NOMO-1 treated with dmso at 0.1 percent for 144 hours (cell line): Measurements from ENCODE around the gene NEMP1.
"Not testable (repeated sequence)": the region's sequence is repeated elsewhere in the genome, so short reads cannot be mapped to it uniquely, and the experiment has no call there.

ENCODE experiments used
- DNase-seq: peaks from one replicate; lab custom pipeline; 2025; ENCODE audit not compliant: unreplicated experiment; lab: John Stamatoyannopoulos, UW

Gene NEMP1, protein sequence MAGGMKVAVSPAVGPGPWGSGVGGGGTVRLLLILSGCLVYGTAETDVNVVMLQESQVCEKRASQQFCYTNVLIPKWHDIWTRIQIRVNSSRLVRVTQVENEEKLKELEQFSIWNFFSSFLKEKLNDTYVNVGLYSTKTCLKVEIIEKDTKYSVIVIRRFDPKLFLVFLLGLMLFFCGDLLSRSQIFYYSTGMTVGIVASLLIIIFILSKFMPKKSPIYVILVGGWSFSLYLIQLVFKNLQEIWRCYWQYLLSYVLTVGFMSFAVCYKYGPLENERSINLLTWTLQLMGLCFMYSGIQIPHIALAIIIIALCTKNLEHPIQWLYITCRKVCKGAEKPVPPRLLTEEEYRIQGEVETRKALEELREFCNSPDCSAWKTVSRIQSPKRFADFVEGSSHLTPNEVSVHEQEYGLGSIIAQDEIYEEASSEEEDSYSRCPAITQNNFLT

DNA sequence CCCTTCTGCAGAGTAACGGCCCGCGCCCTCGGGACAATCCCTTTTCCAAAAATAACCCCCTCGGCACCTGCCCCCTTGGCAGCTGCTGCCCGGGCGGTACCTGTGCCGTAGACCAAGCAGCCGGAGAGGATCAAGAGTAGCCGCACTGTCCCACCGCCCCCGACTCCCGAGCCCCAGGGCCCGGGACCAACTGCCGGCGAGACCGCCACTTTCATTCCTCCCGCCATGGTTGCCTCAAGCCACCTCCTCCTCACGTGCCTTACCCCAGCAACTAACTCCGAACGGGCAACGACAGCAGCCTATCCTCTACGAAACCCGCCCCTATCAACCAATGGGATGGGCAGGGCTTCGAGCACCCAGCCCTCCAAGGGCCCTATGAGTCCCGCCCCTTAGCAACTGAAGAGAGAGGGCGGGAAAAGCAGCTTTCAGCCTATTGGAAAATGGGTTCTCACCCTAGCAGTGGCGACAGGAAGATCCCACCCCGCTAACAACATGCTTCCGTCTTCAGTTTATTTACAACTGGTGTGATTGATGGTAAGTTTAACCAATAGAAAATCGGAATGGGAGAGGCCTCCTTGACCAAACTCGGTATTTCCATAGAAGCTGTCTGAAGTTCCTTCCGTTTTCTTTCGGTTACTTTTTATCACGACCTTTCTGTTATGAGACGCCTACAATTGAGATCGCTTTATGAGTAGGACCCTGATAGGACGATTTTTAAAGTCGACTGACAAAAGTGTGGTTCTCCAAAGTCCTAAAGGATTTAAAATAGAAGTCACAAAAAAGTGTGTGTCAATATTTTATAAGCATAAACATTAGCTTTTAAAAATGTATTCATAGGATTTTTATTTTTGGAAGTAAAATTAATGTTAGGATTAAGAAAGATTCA, at the start of gene NEMP1:
NEMP1 (minus strand) TSS at position 273 of the 886 bp plus-strand sequence; CDS start at position 227, 46 bp downstream.
- peak; percentile 100 for DNase-seq

DNA sequence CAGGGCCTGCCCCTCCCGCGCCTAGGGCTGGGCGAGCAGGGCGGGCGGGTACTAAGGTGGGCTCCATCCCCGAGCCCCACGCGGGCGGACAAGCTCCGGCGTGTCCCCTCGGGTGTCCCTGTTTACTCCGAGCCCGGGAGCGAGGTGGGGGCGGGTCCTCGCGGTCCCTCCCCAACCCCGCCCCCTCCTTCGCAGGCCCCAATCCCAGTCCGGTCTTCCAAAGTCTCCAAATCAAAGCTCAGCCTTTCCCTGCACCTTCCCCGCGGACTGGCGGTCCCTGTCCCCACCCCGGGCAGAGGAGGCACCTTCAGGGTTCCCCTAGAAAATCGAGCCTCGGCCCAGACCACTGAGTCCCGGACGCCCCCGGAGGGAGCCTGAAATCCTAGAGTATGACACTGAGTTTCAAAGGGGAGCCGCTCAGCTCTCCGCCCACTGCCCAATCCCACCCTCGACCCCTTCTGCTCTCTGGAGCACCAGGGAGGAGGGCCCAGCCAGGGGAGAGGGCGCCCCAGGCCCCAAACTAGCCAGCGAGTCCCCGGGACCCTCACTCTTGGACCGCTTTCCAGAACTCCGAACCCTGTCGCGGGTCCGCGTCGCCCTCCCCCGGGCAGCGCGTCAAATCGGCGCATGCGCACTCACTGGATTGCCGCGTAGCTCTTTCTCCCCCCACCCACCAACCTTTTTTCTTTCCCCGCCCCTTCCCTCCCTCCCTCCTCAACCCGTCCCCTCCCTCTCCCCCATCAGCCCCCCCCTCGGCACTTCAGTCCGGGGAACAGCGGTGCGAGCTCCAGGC, 49.3 kb upstream of the NEMP1 start, which contains the start of gene LRP1:
LRP1 (plus strand) TSS at position 758 of the 793 bp plus-strand sequence. CDS start 482 bp downstream, outside the sequence.
- no peak for DNase-seq

DNA sequence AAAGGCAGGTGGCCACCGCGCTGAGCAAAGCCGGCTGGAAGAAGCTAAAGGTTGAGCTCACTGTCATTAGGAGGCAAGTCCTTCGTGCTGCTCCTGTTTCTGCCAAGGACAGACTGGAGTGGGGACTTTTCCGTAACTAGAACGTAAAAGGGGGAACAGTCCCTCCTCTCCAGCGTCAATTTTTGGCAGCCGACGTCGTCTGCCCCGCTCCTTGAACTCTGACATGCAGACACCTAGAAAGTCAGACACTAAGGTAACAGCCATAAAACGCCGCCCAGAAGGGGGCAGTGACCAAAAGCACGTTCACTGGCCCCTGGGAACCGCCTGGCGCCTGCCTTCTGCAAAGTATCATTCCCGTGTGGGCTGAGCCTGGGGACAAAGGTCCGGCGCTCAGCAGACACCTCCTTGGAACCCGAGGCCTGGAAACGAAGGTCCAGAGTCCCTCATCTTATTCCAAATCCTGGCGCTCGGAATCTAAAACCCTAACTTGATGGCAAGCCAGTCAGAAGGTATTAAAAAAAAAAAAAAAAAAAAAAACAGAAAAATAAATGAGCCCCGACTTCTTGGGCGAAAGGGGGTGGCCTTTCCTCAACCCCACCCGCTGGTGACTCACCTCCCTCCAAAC, 48.6 kb upstream of the NEMP1 start:
- DNase-seq, result peak; percentile 42

DNA sequence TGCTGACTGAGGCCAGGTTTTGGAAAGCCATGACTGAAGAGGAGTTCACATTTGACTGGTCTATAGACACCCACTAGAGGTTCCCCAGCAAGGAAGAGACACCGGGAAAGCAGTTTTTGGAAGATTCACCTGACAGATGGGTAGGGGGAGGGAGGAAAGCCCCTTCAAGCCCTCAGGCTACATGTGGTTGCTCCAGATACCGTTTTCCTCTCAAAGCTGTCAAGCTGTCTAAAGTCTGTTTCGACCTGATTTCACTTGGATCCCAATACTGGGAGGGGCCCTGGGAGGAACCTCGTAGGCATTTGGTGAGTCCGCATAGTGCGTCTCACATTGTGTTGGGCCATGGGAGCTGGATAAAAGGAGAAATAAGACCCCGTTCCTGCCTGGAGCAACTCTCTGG, 48.0 kb upstream of the NEMP1 start:
- DNase-seq, result no peak

DNA sequence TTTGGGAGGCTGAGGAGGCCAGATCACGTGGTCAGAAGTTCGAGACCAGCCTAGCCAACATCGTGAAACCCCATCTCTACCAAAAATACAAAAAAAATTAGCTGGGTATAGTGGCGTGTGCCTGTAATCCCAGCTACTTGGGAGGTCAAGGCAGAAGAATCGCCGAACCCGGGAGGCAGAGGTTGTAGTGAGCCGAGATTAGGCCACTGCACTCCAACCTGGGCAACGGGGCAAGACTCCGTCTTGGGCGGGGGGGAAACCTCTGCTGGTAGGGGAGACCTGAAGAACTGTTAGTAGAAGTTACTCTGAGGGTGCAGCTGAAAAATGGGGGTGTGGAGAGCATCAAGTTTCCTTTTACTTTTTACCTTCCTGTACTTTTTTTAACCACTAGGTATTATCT, 47.5 kb upstream of the NEMP1 start:
- DNase-seq, result no peak

DNA sequence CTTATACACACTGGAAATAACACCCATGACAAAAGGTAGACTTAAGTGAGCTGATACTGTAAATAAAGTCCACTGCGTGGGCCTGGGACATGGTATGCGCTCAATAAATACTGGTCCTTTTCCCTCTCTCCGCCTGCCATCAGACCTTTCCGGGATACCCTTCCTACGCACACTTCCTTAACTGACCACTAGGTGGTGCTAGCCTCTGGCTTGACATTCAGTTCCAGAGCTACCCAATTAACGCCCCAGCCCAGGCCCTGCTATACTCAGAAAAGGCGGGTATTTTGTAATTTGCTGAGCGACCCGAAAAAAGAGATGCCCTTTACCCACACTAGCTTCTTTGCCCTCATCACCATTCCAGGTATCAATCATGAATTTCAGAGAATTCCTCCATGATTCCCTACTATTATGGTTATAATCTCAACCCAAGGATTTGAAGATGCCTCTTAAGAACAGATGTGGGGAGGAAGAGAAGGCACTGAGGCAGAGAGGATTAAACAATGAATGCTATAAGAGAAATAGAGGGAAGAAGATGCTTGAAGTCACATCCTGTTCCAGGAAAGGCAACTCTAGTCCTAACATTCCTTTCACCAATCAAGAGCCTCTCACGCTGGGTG, 45.8 kb upstream of the NEMP1 start:
- DNase-seq, result peak; percentile 64

DNA sequence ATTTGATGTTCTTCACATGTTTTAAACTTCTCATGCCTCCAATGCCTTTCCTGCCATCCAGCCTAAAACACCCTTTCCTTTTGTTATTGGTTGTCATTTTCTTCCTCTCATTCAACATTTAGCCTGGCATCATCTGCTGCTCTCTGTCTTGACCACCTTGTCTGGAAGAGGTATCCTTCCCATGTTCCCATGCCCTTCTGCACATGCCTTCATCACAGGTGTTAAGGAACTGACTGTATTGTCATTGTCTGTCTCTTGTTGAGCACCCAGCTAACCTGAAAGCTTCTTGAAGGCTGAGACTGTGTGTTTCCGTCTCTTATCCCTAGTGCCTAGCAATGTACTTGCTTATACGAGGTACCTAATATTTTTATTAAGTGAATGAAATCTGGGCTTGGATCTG, 45.2 kb upstream of the NEMP1 start:
- DNase-seq, result no peak

DNA sequence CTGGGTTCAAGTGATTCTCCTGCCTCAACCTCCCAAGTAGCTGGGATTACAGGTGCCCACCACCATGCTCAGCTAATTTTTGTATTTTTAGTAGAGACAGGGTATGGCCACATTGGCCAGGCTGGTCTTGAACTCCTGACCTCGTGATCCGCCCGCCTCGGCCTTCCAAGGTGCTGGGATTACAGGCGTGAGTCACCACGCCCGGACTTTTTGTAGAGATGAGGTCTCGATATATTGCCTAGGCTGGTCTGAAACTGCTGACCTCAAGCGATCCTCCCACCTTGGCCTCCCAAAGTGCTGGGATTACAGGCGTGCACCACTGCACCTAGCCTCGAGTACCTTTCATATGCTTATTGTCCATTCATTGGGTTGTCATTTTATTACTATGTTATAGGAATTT, 42.1 kb upstream of the NEMP1 start:
- DNase-seq, result not testable (repeated sequence)

DNA sequence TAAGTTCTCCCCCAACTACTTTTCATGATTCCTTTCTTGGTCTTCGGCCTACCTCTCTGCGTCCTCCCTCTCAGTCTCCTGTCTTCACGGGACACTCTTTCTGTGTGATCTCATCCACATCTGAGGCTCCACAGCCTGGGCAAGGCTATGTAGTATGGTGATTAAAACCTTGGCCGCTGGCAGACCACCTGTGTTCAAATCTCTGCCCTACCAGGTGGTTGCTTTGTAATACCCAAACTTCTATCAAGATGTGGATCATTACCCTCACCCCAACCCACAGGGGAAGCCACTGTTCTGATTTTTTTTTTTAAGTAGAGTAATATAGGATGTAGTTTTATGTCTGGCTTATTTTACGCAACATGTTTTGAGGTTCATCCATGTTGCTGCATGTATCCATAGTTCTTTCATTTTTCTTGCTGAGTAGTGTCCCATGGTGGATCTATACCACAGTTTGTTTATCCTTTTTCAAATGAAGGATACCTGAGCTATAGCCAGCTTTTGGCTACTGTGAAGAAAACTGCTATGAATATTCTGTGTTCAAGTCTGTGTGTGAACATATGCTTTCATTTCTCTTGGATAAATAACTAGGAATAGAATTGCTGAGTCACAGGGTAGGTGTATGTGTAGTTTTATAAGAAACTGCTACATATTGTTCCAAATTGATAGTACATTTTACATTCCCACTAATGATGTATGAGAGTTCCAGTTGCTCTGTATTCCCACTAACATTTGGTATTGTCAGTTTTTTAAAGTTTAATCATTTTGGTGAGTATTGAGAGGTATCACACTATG, 40.9 kb upstream of the NEMP1 start:
- DNase-seq, result no peak

DNA sequence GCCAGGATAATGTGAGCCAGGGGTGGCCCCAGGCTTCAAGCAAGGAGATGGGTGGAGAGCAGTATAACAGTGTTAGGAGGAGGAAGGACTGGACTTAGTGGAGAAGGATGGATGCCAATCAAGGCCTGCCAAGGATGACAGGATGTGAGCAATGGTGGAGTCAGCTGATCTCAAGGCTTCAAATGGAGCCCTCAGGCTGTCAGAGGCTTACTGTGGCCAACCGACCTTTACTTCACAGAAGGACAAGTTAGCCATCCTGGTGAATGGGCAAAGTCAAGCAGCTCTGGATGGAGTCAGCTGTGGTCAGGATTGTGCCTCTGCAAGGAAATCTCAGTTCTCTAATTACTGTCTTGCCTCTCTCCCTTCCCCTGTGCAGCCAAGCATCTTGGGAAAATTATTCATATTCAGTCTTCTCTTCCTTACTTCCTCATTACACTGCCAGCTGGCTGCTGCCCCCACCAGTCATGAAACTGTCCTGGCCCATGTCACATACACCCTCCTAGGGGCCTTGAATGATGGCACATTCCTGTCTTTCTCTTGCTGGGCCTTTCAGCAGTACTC, 40.2 kb upstream of the NEMP1 start:
- peak; percentile 67 for DNase-seq

DNA sequence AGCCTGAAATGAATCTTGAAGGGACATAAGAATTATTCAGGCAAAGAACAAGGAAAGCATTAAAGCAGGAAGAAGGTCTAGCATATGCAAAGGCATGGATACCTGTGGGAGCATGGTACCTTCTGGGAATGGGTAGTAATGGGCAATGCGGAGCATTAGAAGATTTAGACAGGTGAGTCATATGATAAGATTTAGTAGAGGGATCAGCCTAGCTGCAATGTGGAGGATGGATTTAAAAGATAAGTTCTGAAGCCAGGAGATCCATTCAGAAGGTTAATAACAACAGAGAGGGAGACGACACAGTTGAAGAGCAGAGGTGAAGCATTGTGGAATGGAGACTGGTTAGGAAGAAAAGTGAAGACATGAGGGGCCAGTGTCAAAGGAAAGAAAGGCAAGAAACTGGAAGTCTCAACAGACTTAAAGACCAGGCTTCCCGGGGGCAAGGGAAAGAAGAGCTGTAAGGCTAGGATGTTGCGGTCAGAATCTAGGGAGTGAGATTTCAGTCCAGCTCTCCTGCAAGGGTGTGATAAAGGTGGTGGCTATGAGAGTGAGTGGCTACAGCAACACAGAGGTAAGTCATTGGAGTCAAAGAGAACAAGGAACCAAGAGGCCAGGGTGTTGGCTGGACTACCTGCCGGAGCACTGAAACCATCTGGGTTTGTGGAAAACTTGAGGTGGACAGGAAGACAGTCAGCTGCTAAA, 38.1 kb upstream of the NEMP1 start:
- no peak for DNase-seq

DNA sequence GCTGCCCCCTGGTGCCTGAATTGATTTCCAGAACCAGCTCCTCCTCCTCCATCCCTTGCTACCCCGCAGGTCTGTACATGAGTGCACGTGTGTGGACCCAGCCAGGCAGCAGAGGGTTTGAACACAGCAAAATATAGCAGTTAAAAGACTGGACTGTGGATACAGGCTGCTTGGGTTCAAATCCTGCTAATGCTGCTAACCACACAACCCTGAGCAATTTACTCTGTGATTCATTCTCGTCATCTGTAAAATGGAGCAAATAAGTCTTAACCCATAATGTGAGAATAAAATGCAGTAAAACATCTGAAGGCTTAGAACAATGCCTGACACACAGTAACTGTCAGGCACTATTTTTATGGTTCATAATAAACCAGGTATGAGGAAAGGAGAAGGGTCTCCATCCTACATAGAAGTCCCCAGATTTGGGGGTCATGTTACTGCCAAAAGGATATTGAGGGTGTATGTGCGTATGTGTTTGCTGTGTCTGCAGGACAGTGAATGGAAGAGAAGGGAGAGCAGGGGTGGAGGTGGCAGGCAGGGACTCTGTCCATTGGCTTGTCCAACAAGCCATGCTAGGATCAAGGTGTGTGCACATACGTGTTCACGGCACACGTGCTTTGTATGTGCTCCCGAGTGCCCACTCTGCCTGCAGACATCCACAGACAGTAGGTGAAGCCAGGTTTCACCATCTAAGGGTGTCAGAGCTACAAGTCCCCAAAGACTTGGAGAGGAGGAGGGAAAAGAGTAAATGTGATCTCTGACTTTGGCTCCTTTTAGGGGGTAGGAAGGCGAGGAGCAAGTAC, 34.1 kb upstream of the NEMP1 start:
- no peak for DNase-seq

DNA sequence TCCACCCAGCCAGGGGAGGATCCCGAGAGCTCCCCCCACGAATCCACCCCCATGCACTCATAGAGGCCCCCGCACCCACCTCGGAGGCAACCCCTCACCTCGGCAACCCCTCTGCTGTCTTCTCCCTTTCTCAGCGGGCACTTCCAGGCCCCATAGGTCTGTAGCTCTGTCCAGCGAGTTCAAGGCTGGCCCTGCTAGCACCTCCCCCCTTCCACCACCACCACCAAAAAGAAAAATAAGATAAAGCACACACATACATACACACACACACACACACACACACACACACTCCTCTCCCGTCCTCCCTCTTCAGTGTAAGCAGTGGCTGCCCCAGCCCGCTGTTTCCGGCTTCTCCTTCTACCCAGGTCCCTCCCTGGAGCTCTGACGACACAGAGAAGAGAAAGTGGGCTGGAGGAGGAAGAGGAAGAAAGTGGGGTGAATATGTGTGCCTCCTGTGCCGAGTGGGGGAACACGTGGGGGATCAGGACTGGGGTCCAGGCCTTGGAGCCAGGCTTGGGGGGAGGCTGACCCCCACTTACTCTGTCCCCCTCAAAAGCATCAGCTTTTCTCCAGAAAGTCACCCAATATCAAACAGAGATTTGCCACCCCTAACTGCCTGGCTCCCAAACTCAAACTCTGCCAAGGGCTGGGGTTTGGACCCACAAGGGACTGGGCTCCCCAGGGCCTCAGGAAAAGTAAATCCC, 32.6 kb upstream of the NEMP1 start, which contains the start of gene STAT6:
STAT6 (minus strand) TSS at position 332 of the 704 bp plus-strand sequence. CDS start 3,084 bp downstream, outside the sequence.
- peak; percentile 95 for DNase-seq

DNA sequence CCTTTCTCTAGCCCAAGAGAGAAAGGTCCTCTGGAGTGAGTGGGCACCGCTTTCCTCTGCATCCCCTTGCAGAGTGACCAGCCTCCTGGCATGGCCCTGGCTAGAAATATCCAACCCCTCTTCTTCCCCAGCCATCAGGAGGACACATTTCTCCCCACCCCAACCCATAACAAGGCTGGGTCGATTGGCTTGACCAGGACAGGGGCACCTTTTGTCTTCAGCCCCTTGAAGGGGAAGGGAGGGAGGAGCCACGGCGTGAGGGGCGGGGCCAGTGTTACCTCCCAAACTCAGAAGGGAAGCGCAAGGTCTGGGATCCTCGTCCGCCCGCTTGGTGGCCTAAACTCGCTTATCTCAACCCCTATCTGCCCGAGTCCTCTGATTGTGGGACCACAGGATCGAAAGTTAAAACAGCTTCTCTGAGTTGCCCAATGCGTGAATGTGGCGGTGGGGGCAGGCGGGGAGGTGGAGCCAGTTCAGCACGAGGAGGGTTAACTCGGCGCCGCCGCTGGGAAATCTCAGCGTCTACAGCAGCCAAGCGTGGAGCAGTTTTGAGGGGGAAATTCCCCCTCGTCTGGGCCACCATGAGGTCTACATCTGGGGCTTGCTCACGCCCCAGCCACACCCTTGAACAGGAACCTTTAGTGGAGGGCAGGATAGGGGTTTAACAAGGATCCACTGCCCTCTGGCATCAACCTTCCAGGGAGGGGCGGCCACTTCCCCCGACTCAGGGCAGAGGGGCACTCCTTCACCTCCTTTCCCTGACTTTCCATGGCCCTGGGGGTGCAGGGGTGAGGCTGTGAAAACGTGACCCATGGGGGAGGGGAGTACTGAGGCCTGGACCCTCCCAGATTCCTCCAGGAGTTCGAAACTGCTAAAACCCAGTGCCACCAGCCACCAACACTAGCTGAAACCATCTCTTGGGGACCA, 31.8 kb upstream of the NEMP1 start:
- peak; percentile 78 for DNase-seq

DNA sequence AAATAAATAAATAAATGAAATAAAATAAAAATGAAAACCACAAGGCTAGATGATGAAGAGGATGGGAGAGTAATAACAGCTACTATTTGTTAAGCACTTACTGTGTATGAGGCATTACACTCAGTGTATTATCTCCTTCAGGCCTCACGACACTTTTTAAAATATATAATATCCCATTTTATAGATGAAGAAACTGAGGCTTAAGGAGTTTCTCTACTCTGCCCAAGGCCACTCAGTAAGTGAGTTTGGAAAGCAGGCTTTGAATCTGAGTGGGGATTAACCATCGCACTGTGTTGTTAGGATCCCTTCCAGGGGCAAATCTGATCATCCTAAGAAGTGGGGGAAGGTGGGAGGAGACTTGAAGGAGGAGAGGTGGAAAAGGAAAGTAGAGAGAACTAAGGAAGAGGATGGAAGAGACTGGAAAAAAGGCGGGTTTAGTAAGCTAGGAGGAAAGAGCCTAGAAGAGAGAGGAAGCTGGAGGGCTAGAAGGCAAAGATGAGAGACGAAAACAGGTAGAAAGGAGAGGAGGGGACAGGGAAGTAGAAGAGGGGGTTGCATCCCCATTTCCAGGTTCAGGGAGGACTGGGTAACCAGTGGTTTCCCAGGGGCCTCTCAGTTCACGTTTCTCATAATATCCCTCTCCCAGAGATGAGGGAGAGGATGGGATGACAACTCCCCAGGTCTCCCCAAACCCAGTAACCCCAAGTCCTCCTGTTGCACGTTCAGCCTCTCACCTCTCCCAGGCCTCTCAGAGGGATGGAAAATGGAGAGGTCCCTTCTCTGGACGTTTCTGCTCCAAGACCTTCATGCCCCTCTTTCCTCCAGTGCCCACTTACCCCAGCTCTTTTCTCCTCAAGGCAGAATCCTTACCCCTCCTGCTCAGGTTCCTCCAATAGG, 30.9 kb upstream of the NEMP1 start:
- no peak for DNase-seq
